GM12892 (cell line): ENCODE measurements around the gene COQ8B.

Experiments used
- POLR2A ChIP-seq: IDR thresholded peaks from 2 replicates; pipeline ENCODE4 v1.6.1; 2011; ENCODE audit warnings: low read depth, low read length, control low read depth
- POLR2AphosphoS5 ChIP-seq: IDR thresholded peaks from 2 replicates; pipeline ENCODE4 v1.6.1; 2011; ENCODE audit warnings: low read depth, low read length, control low read depth

DNA sequence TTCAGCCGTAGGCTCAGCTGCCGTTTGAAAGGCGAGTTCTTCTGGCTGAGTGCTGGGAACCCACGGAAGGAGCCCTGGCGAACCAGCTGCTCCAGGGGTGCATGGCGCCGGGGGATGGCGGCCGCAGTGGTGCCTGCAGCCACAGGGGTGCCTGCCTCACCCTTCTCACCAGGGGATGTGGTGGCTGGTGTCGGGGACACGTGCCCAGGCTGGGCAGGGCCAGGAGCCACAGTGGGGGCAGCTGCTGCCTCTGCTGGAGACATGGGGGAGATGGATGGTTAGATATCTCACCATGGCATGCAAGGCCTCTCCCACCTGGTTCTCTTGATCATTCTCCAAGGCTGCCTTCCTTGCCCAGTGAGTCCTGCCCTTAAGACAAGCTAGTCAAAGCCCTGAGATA, 43.3 kb downstream of the COQ8B start:
- TF ChIP-seq POLR2A (no peak), POLR2AphosphoS5 (no peak)
